K562 (cell line): ENCODE data around the gene CPHXL2. TPM values are rescaled to one million over a fixed set of nuclear protein-coding genes. Genes with fewer than 3 reads are reported as not detected.

ENCODE experiments used
- CREB1 ChIP-seq, 2 experiments: sonication (generic) in 1 of 2; formaldehyde crosslinking in 1 of 2; IDR thresholded peaks; 2 replicates each; pipeline versions ENCODE4 v1.6.1 to v1.8.0; 2012 to 2022; ENCODE audit warnings: inconsistent platforms in 1 of 2, mild to moderate bottlenecking in 1 of 2, missing genetic modification reagents in 1 of 2, moderate library complexity in 1 of 2
- DPF2 ChIP-seq: fragments of 450-650 bp; IDR thresholded peaks from 2 replicates; pipeline ENCODE4 v1.6.1; 2016
- EHMT2 ChIP-seq: fragments of 450-650 bp; IDR thresholded peaks from 2 replicates; pipeline ENCODE4 v1.6.1; 2018; ENCODE audit warnings: antibody characterized with exemption
- ETS2 ChIP-seq: IDR thresholded peaks from 2 replicates; pipeline ENCODE4 v1.6.1; 2016; ENCODE audit warnings: borderline replicate concordance, missing genetic modification characterization, mild to moderate bottlenecking, moderate library complexity, missing compliant biosample characterization; ENCODE audit not compliant: poor library complexity, severe bottlenecking
- GATAD2B ChIP-seq: fragments of 450-650 bp; IDR thresholded peaks from 2 replicates; pipeline ENCODE4 v1.6.1; 2017; ENCODE audit warnings: mild to moderate bottlenecking, borderline replicate concordance
- HCFC1 ChIP-seq: IDR thresholded peaks from 2 replicates; pipeline ENCODE4 v1.6.1; 2012; ENCODE audit warnings: low read depth, low read length, improper control_type of control experiment
- HDAC6 ChIP-seq: IDR thresholded peaks from 2 replicates; pipeline ENCODE4 v1.6.1; 2012; ENCODE audit warnings: low read depth, mild to moderate bottlenecking, control low read depth, inconsistent platforms, low read length, moderate library complexity
- KAT8 ChIP-seq: fragments of 450-650 bp; IDR thresholded peaks from 2 replicates; pipeline ENCODE4 v1.6.1; 2016; ENCODE audit warnings: low read depth, mild to moderate bottlenecking
- KDM1A ChIP-seq, 2 experiments: fragments of 450-650 bp; IDR thresholded peaks; 2 replicates each; pipeline ENCODE4 v1.6.1; 2016; ENCODE audit warnings: mild to moderate bottlenecking in 2 of 2
- MAFG ChIP-seq: fragments of 450-650 bp; conservative IDR thresholded peaks from 2 replicates; pipeline ENCODE4 v1.6.1; 2016; ENCODE audit warnings: missing genetic modification characterization, missing compliant biosample characterization
- MAFK ChIP-seq: IDR thresholded peaks from 2 replicates; pipeline ENCODE4 v1.6.1; 2011; ENCODE audit warnings: low read length, improper control_type of control experiment
- SP1 ChIP-seq: sonication (generic); formaldehyde crosslinking; IDR thresholded peaks from 2 replicates; pipeline ENCODE4 v1.8.1; 2022; ENCODE audit warnings: mild to moderate bottlenecking, missing genetic modification reagents
- TARDBP ChIP-seq: fragments of 450-650 bp; IDR thresholded peaks from 2 replicates; pipeline ENCODE4 v1.6.1; 2016
- TSC22D4 ChIP-seq: fragments of 450-650 bp; IDR thresholded peaks from 2 replicates; pipeline ENCODE4 v1.6.1; 2016; ENCODE audit warnings: missing genetic modification characterization, missing biosample characterization, control low read depth
- YY1 ChIP-seq, 3 experiments: IDR thresholded peaks; 2 replicates each; pipeline ENCODE4 v1.6.1; 2011; ENCODE audit warnings: low read length in 2 of 3, mild to moderate bottlenecking in 2 of 3, moderate library complexity in 2 of 3, borderline replicate concordance in 1 of 3, control low read depth in 1 of 3, low read depth in 1 of 3; ENCODE audit not compliant: insufficient read depth in 3 of 3, insufficient replicate concordance in 2 of 3, control insufficient read depth in 1 of 3, insufficient read length in 1 of 3; ENCODE audit errors: extremely low read depth in 1 of 3
- ZFP30 ChIP-seq: fragments of 250-450 bp; sonication (Bioruptor Pico); IDR thresholded peaks from 2 replicates; pipeline ENCODE4 v1.8.0; 2022; ENCODE audit warnings: moderate library complexity, mild to moderate bottlenecking, inconsistent platforms, borderline replicate concordance
- ZFP36 ChIP-seq: fragments of 150-350 bp; IDR thresholded peaks from 2 replicates; pipeline ENCODE4 v1.6.1; 2018; ENCODE audit warnings: low read length, low read depth; ENCODE audit not compliant: partially characterized antibody
- ZNF232 ChIP-seq: sonication (generic); formaldehyde crosslinking; IDR thresholded peaks from 2 replicates; pipeline ENCODE4 v1.8.0; 2022; ENCODE audit warnings: mild to moderate bottlenecking, missing genetic modification reagents
- ZNF586 ChIP-seq: fragments of 450-650 bp; formaldehyde crosslinking; conservative IDR thresholded peaks from 2 replicates; pipeline ENCODE4 v1.4.0; 2020; ENCODE audit warnings: mild to moderate bottlenecking, moderate library complexity
- polyA plus RNA-seq, 8 experiments: library from polyadenylated mRNA; depleted of rRNA in 4 of 8; stranded (reverse) in 5 of 8; unstranded in 3 of 8; fragments of >200 nt; fragmentation: Nextera tagmentation in 2 of 8; fragmentation: Illumina TruSeq in 1 of 8; extraction: Ambion mirVana in 2 of 8; extraction: Trizol in 1 of 8; gene quantifications; 2 replicates each; pipeline versions ENCODE4 v1.2.1 to v1.2.3, GENCODE V29; 2011 to 2014; ENCODE audit warnings: inconsistent platforms in 1 of 8, missing spikeins in 1 of 8
- total RNA-seq, 7 experiments: library from RNA; depleted of rRNA in 6 of 7; stranded (reverse); fragments of >200 nt in 6 of 7; fragmentation: Illumina TruSeq in 2 of 7; extraction: Trizol in 2 of 7; gene quantifications; 2 replicates each; pipeline versions ENCODE4 v1.2.1 to v1.2.3, GENCODE V29; 2011 to 2021; ENCODE audit warnings: low replicate concordance in 1 of 7
- TF ChIP-seq, protein P1 (sequence below), 2 experiments: fragments of 450-650 bp in 1 of 2; IDR thresholded peaks; 2 replicates each; pipeline ENCODE4 v1.6.1; 2011 to 2017; ENCODE audit warnings: low read depth in 2 of 2, antibody characterized with exemption in 1 of 2, borderline replicate concordance in 1 of 2, low read length in 1 of 2, mild to moderate bottlenecking in 1 of 2, mixed read lengths in 1 of 2; ENCODE audit not compliant: control insufficient read depth in 1 of 2
- TF ChIP-seq, protein P2 (sequence below): fragments of 200-800 bp; sonication (Bioruptor generic); IDR thresholded peaks from 2 replicates; pipeline ENCODE4 v1.6.1; 2017; ENCODE audit warnings: missing genetic modification characterization, missing compliant biosample characterization
- TF ChIP-seq, protein P3 (sequence below): fragments of 450-650 bp; IDR thresholded peaks from one replicate; pipeline ENCODE4 v1.6.1; 2018; ENCODE audit warnings: mild to moderate bottlenecking, moderate library complexity; ENCODE audit not compliant: partially characterized antibody

The CPHXL2 gene
- total and polyA plus RNA-seq, 9 of the 15 experiments (the other 6 are each of a cell fraction or from before 2014, with no cell fraction given), result not detected

DNA sequence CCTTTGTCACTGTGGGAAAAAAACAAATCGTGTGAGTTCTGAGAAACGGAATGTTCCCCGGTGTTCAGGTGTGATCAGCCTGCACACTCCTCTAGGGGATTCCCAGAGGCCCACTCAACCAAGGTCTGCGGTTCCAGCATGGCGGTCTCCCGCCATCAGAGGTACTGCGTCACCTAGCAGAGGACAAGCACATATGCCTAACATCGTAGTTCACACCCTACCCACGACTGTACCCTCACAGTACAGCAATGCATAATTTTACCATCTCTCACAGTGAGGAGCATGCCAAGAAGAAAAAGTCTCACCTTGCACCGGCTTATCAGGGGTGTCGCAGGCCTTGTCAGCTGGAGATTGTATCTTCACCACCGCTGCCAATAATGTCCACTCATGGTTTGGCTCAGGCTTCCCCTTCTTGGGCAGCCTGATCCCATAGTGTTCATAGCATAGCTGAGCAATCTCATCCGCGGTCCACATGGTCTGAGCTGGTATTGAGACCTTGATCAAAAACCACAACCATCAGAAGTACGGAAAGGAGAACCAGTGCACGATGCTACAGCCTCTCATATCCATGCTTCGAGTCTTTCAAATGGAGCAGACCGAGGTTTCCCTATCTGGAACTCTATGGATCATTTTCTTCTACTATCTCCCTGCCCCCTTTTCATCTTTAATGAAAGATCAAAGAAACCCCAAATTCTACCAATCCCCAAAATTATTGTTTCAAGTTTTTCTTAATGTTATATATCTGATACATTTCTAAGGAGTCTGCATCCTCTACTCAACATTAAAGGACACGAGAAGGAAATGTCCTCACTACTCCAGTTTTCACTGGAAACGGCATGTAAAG, 56.3 kb downstream of the CPHXL2 start (continued):
- TF ChIP-seq, protein P1, sequence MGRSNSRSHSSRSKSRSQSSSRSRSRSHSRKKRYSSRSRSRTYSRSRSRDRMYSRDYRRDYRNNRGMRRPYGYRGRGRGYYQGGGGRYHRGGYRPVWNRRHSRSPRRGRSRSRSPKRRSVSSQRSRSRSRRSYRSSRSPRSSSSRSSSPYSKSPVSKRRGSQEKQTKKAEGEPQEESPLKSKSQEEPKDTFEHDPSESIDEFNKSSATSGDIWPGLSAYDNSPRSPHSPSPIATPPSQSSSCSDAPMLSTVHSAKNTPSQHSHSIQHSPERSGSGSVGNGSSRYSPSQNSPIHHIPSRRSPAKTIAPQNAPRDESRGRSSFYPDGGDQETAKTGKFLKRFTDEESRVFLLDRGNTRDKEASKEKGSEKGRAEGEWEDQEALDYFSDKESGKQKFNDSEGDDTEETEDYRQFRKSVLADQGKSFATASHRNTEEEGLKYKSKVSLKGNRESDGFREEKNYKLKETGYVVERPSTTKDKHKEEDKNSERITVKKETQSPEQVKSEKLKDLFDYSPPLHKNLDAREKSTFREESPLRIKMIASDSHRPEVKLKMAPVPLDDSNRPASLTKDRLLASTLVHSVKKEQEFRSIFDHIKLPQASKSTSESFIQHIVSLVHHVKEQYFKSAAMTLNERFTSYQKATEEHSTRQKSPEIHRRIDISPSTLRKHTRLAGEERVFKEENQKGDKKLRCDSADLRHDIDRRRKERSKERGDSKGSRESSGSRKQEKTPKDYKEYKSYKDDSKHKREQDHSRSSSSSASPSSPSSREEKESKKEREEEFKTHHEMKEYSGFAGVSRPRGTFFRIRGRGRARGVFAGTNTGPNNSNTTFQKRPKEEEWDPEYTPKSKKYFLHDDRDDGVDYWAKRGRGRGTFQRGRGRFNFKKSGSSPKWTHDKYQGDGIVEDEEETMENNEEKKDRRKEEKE (IDR thresholded peaks at IDR 0.05; ENCODE audit: borderline replicate concordance in 1 of 2, control insufficient read depth in 1 of 2, low read depth in 2 of 2, low read length in 1 of 2), result no peak
- TF ChIP-seq EHMT2 (no peak), CREB1 (IDR thresholded peaks at IDR 0.05) (no peak), CREB1 (CRISPR knock-in tag; IDR thresholded peaks at IDR 0.05) (no peak), DPF2 (no peak), MAFK (peak; percentile 30; the same call in 1 of the 2 replicates), HCFC1 (peak; percentile 10; the same call in 1 of the 2 replicates), ZFP36 (no peak), SP1 (CRISPR knock-in tag) (no peak), MAFG (tag) (no peak; the same call in 1 of the 2 replicates), ZFP30 (no peak), ZNF232 (CRISPR knock-in tag) (no peak), TSC22D4 (tag) (no peak), ETS2 (tag) (no peak), KAT8 (no peak), YY1 (IDR thresholded peaks at IDR 0.05; ENCODE audit: borderline replicate concordance in 1 of 3, control insufficient read depth in 1 of 3, extremely low read depth in 1 of 3, insufficient read depth in 3 of 3, insufficient read length in 1 of 3, insufficient replicate concordance in 2 of 3, low read depth in 1 of 3, low read length in 2 of 3) (peak in 1 of 3 experiments; percentile 60), TARDBP (peak; percentile 52; the same call in 1 of the 2 replicates), GATAD2B (no peak), HDAC6 (no peak), ZNF586 (no peak), KDM1A (IDR thresholded peaks at IDR 0.05) (no peak)
- TF ChIP-seq, protein P2, sequence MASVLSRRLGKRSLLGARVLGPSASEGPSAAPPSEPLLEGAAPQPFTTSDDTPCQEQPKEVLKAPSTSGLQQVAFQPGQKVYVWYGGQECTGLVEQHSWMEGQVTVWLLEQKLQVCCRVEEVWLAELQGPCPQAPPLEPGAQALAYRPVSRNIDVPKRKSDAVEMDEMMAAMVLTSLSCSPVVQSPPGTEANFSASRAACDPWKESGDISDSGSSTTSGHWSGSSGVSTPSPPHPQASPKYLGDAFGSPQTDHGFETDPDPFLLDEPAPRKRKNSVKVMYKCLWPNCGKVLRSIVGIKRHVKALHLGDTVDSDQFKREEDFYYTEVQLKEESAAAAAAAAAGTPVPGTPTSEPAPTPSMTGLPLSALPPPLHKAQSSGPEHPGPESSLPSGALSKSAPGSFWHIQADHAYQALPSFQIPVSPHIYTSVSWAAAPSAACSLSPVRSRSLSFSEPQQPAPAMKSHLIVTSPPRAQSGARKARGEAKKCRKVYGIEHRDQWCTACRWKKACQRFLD (CRISPR knock-in tag), result no peak; the same call in 1 of the 2 replicates
- TF ChIP-seq, protein P3, sequence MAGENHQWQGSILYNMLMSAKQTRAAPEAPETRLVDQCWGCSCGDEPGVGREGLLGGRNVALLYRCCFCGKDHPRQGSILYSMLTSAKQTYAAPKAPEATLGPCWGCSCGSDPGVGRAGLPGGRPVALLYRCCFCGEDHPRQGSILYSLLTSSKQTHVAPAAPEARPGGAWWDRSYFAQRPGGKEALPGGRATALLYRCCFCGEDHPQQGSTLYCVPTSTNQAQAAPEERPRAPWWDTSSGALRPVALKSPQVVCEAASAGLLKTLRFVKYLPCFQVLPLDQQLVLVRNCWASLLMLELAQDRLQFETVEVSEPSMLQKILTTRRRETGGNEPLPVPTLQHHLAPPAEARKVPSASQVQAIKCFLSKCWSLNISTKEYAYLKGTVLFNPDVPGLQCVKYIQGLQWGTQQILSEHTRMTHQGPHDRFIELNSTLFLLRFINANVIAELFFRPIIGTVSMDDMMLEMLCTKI, result no peak
